Measurements from ENCODE around the gene SF3B3. TPM values are rescaled to one million over a fixed set of nuclear protein-coding genes. Genes with fewer than 3 reads are reported as not detected.

Gene SF3B3
- polyA plus RNA-seq, 1 donor (not counting 4 experiments of a cell fraction or from before 2014, with no cell fraction given), result 142 TPM

DNA sequence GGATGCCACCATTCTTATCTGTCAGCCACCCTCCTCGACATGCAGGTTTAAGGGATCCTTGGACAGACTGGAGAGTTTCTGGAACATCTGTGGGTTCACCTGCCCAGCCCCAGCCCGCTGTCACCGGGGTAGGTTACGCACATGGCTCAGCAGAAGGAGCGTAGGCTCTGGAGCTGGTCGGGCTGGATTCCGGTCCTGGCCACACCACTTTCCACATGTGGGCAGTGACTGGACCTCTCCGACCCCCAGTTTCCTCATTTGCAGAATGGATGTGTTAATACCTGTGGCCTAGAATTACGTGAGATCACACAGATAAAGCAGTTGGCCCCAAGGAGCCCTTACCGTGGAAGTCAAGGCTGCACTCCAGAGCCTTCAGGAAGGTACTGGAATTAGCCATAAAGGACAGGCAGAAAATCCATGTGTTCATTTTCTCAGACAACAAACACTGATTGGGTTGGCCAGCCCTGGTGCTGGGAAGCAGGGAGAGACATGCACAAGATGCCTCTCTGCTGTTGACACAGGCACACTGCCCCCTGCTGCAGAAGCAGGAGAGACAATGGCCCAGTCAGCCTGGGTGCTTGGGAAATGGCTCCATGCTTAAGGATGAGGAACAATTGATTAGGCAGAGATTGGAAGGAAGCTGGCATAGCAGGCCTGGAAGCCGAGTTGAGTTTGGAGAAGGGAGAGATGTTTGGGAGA, 58.8 kb downstream of the SF3B3 start:
- no peak overlapping the region for H2AFZ ChIP-seq (ENCODE audit: control insufficient read depth, low read length)
- H3K36me3 ChIP-seq (ENCODE audit: control insufficient read depth in 2 of 2, extremely low read depth in 1 of 2, insufficient read depth in 2 of 2, low read length in 2 of 2), result no peaks in the 10 kb centered on the region
- H3K4me3 ChIP-seq (ENCODE audit: control insufficient read depth in 2 of 3, extremely low read depth in 1 of 3, insufficient read depth in 2 of 3, low read depth in 1 of 3, low read length in 3 of 3), result no peak overlapping the region
- no peaks in the 10 kb centered on the region for H3K9me3 ChIP-seq (ENCODE audit: control insufficient read depth, low read depth, low read length)
- no peak overlapping the region for H3K27ac ChIP-seq (ENCODE audit: control insufficient read depth, insufficient read depth, low read length)
- dilution Hi-C loops (cut with MboI; ENCODE audit: extremely low pct_ligation_motif_present, low sequenced_read_pairs), result no loop called here
- no peaks in the 10 kb centered on the region for H3K9me1 ChIP-seq (ENCODE audit: control insufficient read depth, extremely low read depth, insufficient read depth, low read length)
- H3K9ac ChIP-seq (ENCODE audit: control insufficient read depth, extremely low read depth, insufficient read depth, low read length), result no peak overlapping the region
- no peak for FAIRE-seq
- no peak overlapping the region for H3K4me2 ChIP-seq (ENCODE audit: control insufficient read depth, extremely low read depth, insufficient read depth, low read depth, low read length)
- H3K79me2 ChIP-seq (ENCODE audit: control insufficient read depth, insufficient read depth, low read length), result no peaks in the 10 kb centered on the region
- no peaks in the 10 kb centered on the region for H4K20me1 ChIP-seq (ENCODE audit: control insufficient read depth, extremely low read depth, insufficient read depth, low read length)
- TF ChIP-seq, protein P1, sequence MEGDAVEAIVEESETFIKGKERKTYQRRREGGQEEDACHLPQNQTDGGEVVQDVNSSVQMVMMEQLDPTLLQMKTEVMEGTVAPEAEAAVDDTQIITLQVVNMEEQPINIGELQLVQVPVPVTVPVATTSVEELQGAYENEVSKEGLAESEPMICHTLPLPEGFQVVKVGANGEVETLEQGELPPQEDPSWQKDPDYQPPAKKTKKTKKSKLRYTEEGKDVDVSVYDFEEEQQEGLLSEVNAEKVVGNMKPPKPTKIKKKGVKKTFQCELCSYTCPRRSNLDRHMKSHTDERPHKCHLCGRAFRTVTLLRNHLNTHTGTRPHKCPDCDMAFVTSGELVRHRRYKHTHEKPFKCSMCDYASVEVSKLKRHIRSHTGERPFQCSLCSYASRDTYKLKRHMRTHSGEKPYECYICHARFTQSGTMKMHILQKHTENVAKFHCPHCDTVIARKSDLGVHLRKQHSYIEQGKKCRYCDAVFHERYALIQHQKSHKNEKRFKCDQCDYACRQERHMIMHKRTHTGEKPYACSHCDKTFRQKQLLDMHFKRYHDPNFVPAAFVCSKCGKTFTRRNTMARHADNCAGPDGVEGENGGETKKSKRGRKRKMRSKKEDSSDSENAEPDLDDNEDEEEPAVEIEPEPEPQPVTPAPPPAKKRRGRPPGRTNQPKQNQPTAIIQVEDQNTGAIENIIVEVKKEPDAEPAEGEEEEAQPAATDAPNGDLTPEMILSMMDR (optimal IDR thresholded peaks at IDR 0.05 in 1 of 3, IDR thresholded peaks at IDR 0.05 in 1 of 3, conservative IDR thresholded peaks at IDR 0.05 in 1 of 3; ENCODE audit: extremely low read depth in 1 of 3, insufficient read depth in 2 of 3, low read length in 3 of 3), result peak; percentile 21 to 70 (median 43)
- no peak for TF ChIP-seq EZH2 (IDR thresholded peaks at IDR 0.05; ENCODE audit: low read length)
- no peak for DNase-seq (ENCODE audit: low read depth, low spot score)
- H3K4me1 ChIP-seq (ENCODE audit: control insufficient read depth, extremely low read depth, insufficient read depth, low read length), result peaks cover 12% of the 10 kb centered on the region
- H3K27me3 ChIP-seq (ENCODE audit: control insufficient read depth, extremely low read depth, insufficient read depth, low read length), result no peaks in the 10 kb centered on the region

DNA sequence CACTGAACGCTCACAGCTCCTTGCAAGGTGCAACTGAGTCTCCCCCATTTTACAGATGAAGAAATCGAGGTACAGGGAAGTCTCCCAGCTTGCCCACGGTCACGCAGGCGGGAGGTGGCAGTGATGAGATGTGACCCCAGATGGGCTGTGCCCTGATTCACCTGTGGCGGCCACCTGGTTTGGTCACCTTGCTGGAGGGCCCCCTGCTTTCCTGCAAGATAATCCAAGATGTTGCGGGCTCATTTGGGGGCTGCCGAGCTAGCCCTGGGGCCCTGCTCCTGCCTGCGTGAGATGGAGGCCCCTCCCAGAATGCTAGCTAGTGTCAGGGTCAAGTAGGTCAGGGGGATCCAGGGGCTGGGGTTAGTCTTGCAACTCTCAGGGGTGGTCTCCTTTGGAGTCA, 63.1 kb downstream of the SF3B3 start:
- Histone ChIP-seq H3K36me3 (ENCODE audit: control insufficient read depth in 2 of 2, extremely low read depth in 1 of 2, insufficient read depth in 2 of 2, low read length in 2 of 2) (no peaks in the 10 kb centered on the region), H3K4me2 (ENCODE audit: control insufficient read depth, extremely low read depth, insufficient read depth, low read depth, low read length) (no peak overlapping the region), H2AFZ (ENCODE audit: control insufficient read depth, low read length) (no peak overlapping the region), H4K20me1 (ENCODE audit: control insufficient read depth, extremely low read depth, insufficient read depth, low read length) (no peaks in the 10 kb centered on the region), H3K79me2 (ENCODE audit: control insufficient read depth, insufficient read depth, low read length) (no peaks in the 10 kb centered on the region), H3K9ac (ENCODE audit: control insufficient read depth, extremely low read depth, insufficient read depth, low read length) (no peak overlapping the region), H3K9me3 (ENCODE audit: control insufficient read depth, low read depth, low read length) (no peaks in the 10 kb centered on the region), H3K9me1 (ENCODE audit: control insufficient read depth, extremely low read depth, insufficient read depth, low read length) (peaks cover 2% of the 10 kb centered on the region), H3K27me3 (ENCODE audit: control insufficient read depth, extremely low read depth, insufficient read depth, low read length) (no peaks in the 10 kb centered on the region), H3K4me1 (ENCODE audit: control insufficient read depth, extremely low read depth, insufficient read depth, low read length) (peaks cover 21% of the 10 kb centered on the region), H3K4me3 (ENCODE audit: control insufficient read depth in 2 of 3, extremely low read depth in 1 of 3, insufficient read depth in 2 of 3, low read depth in 1 of 3, low read length in 3 of 3) (no peak overlapping the region), H3K27ac (ENCODE audit: control insufficient read depth, insufficient read depth, low read length) (no peak overlapping the region)
- no peak for TF ChIP-seq EZH2 (IDR thresholded peaks at IDR 0.05; ENCODE audit: low read length)
- TF ChIP-seq, protein P1 (optimal IDR thresholded peaks at IDR 0.05 in 1 of 3, IDR thresholded peaks at IDR 0.05 in 1 of 3, conservative IDR thresholded peaks at IDR 0.05 in 1 of 3; ENCODE audit: extremely low read depth in 1 of 3, insufficient read depth in 2 of 3, low read length in 3 of 3), result no peak
- DNase-seq (ENCODE audit: low read depth, low spot score) (no peak), FAIRE-seq (no peak)
- dilution Hi-C loops (cut with MboI; ENCODE audit: extremely low pct_ligation_motif_present, low sequenced_read_pairs), result no loop called here
